ENCODE data around the gene BBIP1. TPM values are rescaled to one million over a fixed set of nuclear protein-coding genes. Genes with fewer than 3 reads are reported as not detected.

The BBIP1 gene
- total RNA-seq = 23.4 and 36.9 TPM in 2 replicates

GRCh38 chr10:110918643-110919348 is at the start of gene BBIP1:
Gene BBIP1 (minus strand): TSS chr10:110919180. CDS start chr10:110918157, 1,023 bp downstream.

DNA sequence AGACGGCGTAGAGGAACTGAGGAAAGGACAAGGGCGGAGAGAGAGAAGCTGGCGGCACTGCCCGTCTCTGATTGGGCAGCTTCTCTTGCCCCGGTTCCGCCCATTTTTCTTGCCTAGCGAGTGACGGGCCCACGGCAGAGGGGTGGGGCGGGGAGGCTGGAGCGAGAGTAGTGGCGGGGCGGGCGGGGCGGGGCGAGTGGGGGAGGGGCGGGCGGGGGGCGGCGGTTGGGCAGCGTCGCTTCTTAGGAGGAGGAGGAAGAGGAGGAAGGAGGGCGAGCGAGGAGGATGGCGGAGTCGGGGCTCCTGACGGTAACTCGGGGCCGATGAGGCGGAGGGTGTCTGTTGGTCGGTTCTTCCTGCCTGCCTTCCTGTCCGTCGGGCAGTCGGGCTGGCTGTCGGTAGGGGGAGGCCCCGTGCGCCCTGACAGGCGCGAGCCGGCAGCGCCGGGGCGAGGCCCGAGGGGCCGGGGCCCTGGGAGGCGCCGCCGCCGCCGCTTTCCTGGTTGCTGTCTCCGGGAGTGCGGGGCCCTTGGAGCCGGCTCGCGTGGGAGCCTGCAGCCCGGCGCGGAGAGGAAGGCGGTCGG is 460 bp upstream of the BBIP1 start, which contains the start of gene SHOC2:
TSS of gene SHOC2 (plus strand) at position 256 of the 583 bp plus-strand sequence. CDS start 44,755 bp downstream, outside the sequence.

GRCh38 chr10:110871298-110872084 is 47.5 kb downstream of the BBIP1 start, which contains the start of gene PDCD4:
Gene PDCD4 (plus strand): TSS chr10:110871928. CDS start chr10:110876028, 4,100 bp downstream.

Other genes starting within 250 kb of the BBIP1 start
- 37.7 and 41.6 TPM in 2 replicates for gene PDCD4, start 47.3 kb downstream of the BBIP1 start, total RNA-seq
- gene SHOC2, start 424 bp upstream of the BBIP1 start, total RNA-seq = 43.5 and 56.5 TPM in 2 replicates
- gene ADRA2A, start 157.8 kb upstream of the BBIP1 start, total RNA-seq = not detected in 2 replicates